ENCODE measurements around the gene SS18.

DNA sequence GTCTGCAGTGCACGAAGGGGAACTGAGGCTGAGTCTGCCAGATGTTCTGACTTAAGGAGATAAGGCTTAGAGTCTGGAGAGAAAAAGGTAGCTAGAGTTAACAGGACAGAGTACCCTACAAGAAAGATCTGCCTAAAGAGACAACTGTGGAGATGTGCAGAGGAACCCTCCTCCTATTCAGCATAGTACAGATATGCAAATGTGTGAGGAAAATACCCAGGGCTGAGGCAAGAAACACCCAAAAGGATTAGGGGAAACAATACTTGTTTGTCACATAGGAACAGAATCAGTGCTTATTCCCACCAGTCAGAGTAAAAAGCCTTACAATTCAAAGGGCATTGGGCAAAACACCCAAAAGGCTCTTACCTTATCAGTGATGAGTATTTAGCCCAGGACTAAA lies 67.8 kb downstream of the SS18 start:
- TF ChIP-seq CEBPB (IDR thresholded peaks at IDR 0.05; ENCODE audit: low read depth) = no peak
- TF ChIP-seq POLR2A (IDR thresholded peaks at IDR 0.05; ENCODE audit: borderline replicate concordance, extremely low read depth, insufficient read depth, insufficient read length) = no peak
- TF ChIP-seq EZH2 (IDR thresholded peaks at IDR 0.05) = no peak
- TF ChIP-seq, protein P1, sequence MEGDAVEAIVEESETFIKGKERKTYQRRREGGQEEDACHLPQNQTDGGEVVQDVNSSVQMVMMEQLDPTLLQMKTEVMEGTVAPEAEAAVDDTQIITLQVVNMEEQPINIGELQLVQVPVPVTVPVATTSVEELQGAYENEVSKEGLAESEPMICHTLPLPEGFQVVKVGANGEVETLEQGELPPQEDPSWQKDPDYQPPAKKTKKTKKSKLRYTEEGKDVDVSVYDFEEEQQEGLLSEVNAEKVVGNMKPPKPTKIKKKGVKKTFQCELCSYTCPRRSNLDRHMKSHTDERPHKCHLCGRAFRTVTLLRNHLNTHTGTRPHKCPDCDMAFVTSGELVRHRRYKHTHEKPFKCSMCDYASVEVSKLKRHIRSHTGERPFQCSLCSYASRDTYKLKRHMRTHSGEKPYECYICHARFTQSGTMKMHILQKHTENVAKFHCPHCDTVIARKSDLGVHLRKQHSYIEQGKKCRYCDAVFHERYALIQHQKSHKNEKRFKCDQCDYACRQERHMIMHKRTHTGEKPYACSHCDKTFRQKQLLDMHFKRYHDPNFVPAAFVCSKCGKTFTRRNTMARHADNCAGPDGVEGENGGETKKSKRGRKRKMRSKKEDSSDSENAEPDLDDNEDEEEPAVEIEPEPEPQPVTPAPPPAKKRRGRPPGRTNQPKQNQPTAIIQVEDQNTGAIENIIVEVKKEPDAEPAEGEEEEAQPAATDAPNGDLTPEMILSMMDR (IDR thresholded peaks at IDR 0.05 in 2 of 3, conservative IDR thresholded peaks at IDR 0.05 in 1 of 3; ENCODE audit: borderline replicate concordance in 1 of 3, insufficient read depth in 1 of 3, low read depth in 2 of 3, low read length in 2 of 3) = no peak
- TF ChIP-seq, protein P2, sequence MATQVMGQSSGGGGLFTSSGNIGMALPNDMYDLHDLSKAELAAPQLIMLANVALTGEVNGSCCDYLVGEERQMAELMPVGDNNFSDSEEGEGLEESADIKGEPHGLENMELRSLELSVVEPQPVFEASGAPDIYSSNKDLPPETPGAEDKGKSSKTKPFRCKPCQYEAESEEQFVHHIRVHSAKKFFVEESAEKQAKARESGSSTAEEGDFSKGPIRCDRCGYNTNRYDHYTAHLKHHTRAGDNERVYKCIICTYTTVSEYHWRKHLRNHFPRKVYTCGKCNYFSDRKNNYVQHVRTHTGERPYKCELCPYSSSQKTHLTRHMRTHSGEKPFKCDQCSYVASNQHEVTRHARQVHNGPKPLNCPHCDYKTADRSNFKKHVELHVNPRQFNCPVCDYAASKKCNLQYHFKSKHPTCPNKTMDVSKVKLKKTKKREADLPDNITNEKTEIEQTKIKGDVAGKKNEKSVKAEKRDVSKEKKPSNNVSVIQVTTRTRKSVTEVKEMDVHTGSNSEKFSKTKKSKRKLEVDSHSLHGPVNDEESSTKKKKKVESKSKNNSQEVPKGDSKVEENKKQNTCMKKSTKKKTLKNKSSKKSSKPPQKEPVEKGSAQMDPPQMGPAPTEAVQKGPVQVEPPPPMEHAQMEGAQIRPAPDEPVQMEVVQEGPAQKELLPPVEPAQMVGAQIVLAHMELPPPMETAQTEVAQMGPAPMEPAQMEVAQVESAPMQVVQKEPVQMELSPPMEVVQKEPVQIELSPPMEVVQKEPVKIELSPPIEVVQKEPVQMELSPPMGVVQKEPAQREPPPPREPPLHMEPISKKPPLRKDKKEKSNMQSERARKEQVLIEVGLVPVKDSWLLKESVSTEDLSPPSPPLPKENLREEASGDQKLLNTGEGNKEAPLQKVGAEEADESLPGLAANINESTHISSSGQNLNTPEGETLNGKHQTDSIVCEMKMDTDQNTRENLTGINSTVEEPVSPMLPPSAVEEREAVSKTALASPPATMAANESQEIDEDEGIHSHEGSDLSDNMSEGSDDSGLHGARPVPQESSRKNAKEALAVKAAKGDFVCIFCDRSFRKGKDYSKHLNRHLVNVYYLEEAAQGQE (IDR thresholded peaks at IDR 0.05; ENCODE audit: low read depth) = no peak

Data from HCT116 (cell line).